ENCODE measurements around the gene SAXO1. TPM values are rescaled to one million over a fixed set of nuclear protein-coding genes. Genes with fewer than 3 reads are reported as not detected.

The SAXO1 gene
- total RNA-seq, 4 donors from 2014 or later: 0.39 TPM; not detected in 3

GRCh38 chr9:18955626-18956025 lies 77.4 kb downstream of the SAXO1 start:
- Histone ChIP-seq H3K36me3 (no peaks in the 10 kb centered on the region), H3K27me3 (no peaks in the 10 kb centered on the region), H3K27ac (no peak overlapping the region), H3K4me3 (no peak overlapping the region), H3K4me1 (no peaks in the 10 kb centered on the region), H3K9me3 (no peaks in the 10 kb centered on the region)
- WGBS, 2 donors (ENCODE audit: low coverage in 1 of 2): 98 to 100% methylated on average over 1 to 2 of the region's 2 CpGs
- ATAC-seq: no peak
- TF ChIP-seq EP300 (IDR thresholded peaks at IDR 0.05) (no peak), CTCF (IDR thresholded peaks at IDR 0.05) (no peak), POLR2A (IDR thresholded peaks at IDR 0.05) (no peak), POLR2AphosphoS5 (IDR thresholded peaks at IDR 0.05) (no peak)

DNA sequence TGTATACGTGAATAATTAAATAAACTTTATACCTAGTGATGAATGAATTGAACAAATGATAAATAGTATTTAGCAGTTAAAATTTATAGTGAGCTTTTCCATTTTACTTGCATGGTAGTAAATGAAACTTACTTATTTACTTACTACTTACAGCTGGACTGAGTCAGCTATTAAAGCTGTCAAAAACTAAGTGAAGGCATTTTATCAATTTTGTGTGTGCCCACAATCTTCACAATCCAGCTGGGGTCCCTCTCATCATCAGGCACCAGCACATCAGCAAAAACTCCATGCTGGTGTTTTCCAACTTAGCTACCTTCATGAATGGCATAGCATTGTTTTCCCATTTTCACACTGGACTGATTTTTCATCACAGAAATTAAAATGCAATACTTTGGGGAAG lies 81.1 kb downstream of the SAXO1 start:
- ATAC-seq: no peak
- WGBS, 2 donors (ENCODE audit: low coverage in 1 of 2): 38 to 77% methylated on average over 1 of the region's 1 CpG
- no peak for TF ChIP-seq POLR2A (IDR thresholded peaks at IDR 0.05)
- no peaks in the 10 kb centered on the region for H3K9me3 ChIP-seq
- H3K36me3 ChIP-seq: no peaks in the 10 kb centered on the region
- H3K27ac ChIP-seq: no peak overlapping the region
- no peaks in the 10 kb centered on the region for H3K27me3 ChIP-seq
- no peak overlapping the region for H3K4me3 ChIP-seq
- H3K4me1 ChIP-seq: no peaks in the 10 kb centered on the region

DNA sequence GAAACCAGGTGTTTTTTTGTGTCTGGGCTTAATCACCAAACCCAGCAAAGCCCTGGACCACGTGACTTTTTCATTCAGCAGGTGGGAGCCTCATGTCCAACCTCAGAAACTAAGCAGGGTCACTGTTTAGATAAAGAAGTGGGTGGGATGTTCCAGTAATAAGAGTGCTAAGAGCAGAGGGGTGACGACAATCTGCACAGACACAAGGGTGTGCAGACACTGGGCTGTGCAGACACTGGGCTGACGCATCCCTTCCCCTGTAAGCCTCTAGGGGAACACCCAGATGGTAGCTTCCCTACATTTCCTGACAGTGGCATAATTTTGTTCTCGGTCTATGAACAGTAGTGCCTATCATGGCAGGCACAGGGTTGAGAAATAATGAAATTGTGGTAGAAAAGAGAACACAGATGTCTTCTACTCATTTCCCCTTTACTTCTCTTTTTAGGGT lies 85.1 kb downstream of the SAXO1 start:
- Histone ChIP-seq H3K4me1 (no peaks in the 10 kb centered on the region), H3K36me3 (no peaks in the 10 kb centered on the region), H3K27ac (no peak overlapping the region), H3K27me3 (no peaks in the 10 kb centered on the region), H3K4me3 (no peak overlapping the region), H3K9me3 (no peaks in the 10 kb centered on the region)
- TF ChIP-seq CTCF (IDR thresholded peaks at IDR 0.05) (no peak), EP300 (IDR thresholded peaks at IDR 0.05) (no peak), POLR2A (IDR thresholded peaks at IDR 0.05) (no peak), POLR2AphosphoS5 (IDR thresholded peaks at IDR 0.05) (no peak)
- ATAC-seq: peak; percentile 76
- 83% methylated on average over 3 of the region's 4 CpGs; no CpG with 5 or more reads in 1 of the 2 donors for WGBS, 2 donors (ENCODE audit: low coverage in 1 of 2)

DNA sequence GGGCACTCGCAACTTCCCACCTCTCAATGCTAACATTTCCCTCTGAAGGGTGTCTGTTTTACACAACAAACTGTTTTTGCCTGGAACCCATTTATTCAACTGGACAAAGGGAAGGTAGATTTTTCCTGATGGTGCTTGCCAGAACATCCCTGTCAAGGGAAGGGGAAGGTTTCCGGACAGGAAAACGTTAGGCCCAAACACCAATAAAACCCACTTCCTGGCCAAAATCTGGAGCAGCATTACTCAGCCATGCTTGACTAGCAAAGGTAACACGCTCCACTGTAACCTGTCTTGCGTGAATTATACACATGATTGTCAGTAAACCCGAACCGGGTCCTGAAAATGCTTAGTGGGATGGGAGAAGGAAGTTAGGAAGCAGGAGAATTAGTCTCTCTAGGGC lies 90.2 kb downstream of the SAXO1 start:
- TF ChIP-seq EP300 (IDR thresholded peaks at IDR 0.05) (no peak), CTCF (IDR thresholded peaks at IDR 0.05) (no peak), POLR2A (IDR thresholded peaks at IDR 0.05) (no peak), POLR2AphosphoS5 (IDR thresholded peaks at IDR 0.05) (no peak)
- H3K27ac ChIP-seq: no peak overlapping the region
- H3K9me3 ChIP-seq: no peaks in the 10 kb centered on the region
- no peak overlapping the region for H3K4me3 ChIP-seq
- H3K36me3 ChIP-seq: no peaks in the 10 kb centered on the region
- no peak for ATAC-seq
- WGBS, 2 donors (ENCODE audit: low coverage in 1 of 2): 80 to 81% methylated on average over 4 to 7 of the region's 7 CpGs
- H3K4me1 ChIP-seq: no peaks in the 10 kb centered on the region
- H3K27me3 ChIP-seq: no peaks in the 10 kb centered on the region

DNA sequence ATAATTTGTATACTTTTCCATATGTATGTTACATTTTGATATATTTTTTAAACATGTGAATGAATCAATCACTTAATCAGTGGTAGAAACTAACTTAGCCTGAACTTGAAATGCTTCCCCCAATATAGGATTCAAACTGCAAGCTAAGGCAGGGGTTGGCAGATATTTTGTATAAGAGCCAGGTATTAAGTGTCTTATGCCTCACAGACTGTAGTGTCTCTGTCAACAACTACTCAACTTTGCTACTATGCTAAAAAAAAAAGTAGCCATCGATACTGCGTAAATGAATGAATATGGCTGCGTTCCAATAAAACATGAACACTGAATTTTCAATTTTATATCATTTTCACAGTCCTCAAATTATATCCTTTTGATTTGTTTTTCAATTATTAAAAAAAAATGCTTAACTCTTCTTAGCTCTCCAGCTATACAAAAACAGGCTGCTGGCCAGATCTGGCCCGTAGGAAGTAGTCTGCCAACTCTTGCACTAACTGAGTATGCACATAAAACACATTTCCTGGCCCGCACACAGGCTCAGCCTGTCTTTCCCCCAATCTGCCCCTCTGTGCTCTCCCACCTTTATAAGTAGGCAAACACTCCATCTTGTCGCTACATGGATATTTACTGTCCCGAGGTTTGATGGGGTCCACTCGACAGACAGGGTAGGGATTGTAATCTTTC lies 91.8 kb downstream of the SAXO1 start:
- Histone ChIP-seq H3K9me3 (no peaks in the 10 kb centered on the region), H3K4me3 (no peak overlapping the region), H3K27ac (no peak overlapping the region), H3K27me3 (no peaks in the 10 kb centered on the region), H3K36me3 (no peaks in the 10 kb centered on the region), H3K4me1 (no peaks in the 10 kb centered on the region)
- TF ChIP-seq EP300 (IDR thresholded peaks at IDR 0.05): no peak
- TF ChIP-seq CTCF (IDR thresholded peaks at IDR 0.05): no peak
- no peak for TF ChIP-seq POLR2AphosphoS5 (IDR thresholded peaks at IDR 0.05)
- no peak for TF ChIP-seq POLR2A (IDR thresholded peaks at IDR 0.05)
- WGBS, 2 donors (ENCODE audit: low coverage in 1 of 2): 89 to 91% methylated on average over 8 of the region's 8 CpGs
- no peak for ATAC-seq

Data from gastroesophageal sphincter (tissue), 4 donors.